Activated naive CD4-positive, alpha-beta T cell treated with anti-CD3 and anti-CD28 coated beads, Interleukin-2, amount 50 U/mL, for 72 hours (primary cell): ENCODE data around the gene TTYH1. TPM values are rescaled to one million over a fixed set of nuclear protein-coding genes. Genes with fewer than 3 reads are reported as not detected.

Experiments used
- ATAC-seq, 2 donors: fragments of 150-1000 bp; cut with Tn5 transposase; 2 replicates each; pipeline ENCODE4 v1.10.0; 2021; ENCODE audit warnings: mild to moderate bottlenecking in 2 of 2, moderate library complexity in 2 of 2
- DNase-seq, 2 donors: peaks; one replicate each; pipeline ENCODE4 v3.0.0; 2021 to 2022; ENCODE audit warnings: low spot score in 2 of 2
- H3K27ac Mint-ChIP-seq, 2 donors: one replicate each; pipeline ENCODE4 v1.8.0; 2022; ENCODE audit warnings: mild to moderate bottlenecking in 2 of 2, mixed read lengths in 2 of 2
- H3K36me3 Mint-ChIP-seq, 2 donors: one replicate each; pipeline ENCODE4 v1.8.0; 2022; ENCODE audit warnings: mixed read lengths in 2 of 2
- H3K9me3 Mint-ChIP-seq, 2 donors: one replicate each; pipeline ENCODE4 v1.8.0; 2022; ENCODE audit warnings: mixed read lengths in 2 of 2
- total RNA-seq, 2 donors: library from RNA; stranded (reverse); gene quantifications; one replicate each; pipeline ENCODE4 v1.2.3, GENCODE V29; 2022

TTYH1 gene
- total RNA-seq, 2 donors from 2014 or later: 0.37 TPM; not detected in 1

- no peaks in the 10 kb centered on the region for H3K9me3 Mint-ChIP-seq
- H3K36me3 Mint-ChIP-seq: no peaks in the 10 kb centered on the region
- DNase-seq (peak in 1 of 2 donors; percentile 16), ATAC-seq (peak; percentile 56 to 62)
- H3K27ac Mint-ChIP-seq: peak overlapping the region in 1 of 2 donors; percentile 8
Observed at GRCh38 chr19:54387991-54388801, 27.1 kb upstream of the TTYH1 start.

GRCh38 chr19:54388802-54389139, 26.5 kb upstream of the TTYH1 start:
- no peaks in the 10 kb centered on the region for H3K9me3 Mint-ChIP-seq
- peak overlapping the region in 1 of 2 donors; percentile 8 for H3K27ac Mint-ChIP-seq
- H3K36me3 Mint-ChIP-seq: no peaks in the 10 kb centered on the region
- DNase-seq (no peak), ATAC-seq (peak; percentile 72 to 76)

- ATAC-seq (no peak), DNase-seq (no peak)
Observed at GRCh38 chr19:54389553-54389952, 25.7 kb upstream of the TTYH1 start.

GRCh38 chr19:54390942-54391577, 24.2 kb upstream of the TTYH1 start:
- DNase-seq (peak in 1 of 2 donors; percentile 66), ATAC-seq (peak in 1 of 2 donors; percentile 43)
- H3K36me3 Mint-ChIP-seq: no peaks in the 10 kb centered on the region
- no peak overlapping the region for H3K27ac Mint-ChIP-seq
- H3K9me3 Mint-ChIP-seq: no peaks in the 10 kb centered on the region

More at GRCh38 chr19:54389553-54389952, 25.7 kb upstream of the TTYH1 start:
- Mint-ChIP-seq H3K27ac (no peak overlapping the region), H3K9me3 (no peaks in the 10 kb centered on the region), H3K36me3 (no peaks in the 10 kb centered on the region)

- DNase-seq (no peak), ATAC-seq (no peak)
- H3K27ac Mint-ChIP-seq: no peak overlapping the region
- no peaks in the 10 kb centered on the region for H3K9me3 Mint-ChIP-seq
- H3K36me3 Mint-ChIP-seq: no peaks in the 10 kb centered on the region
Observed at GRCh38 chr19:54391589-54392061, 23.6 kb upstream of the TTYH1 start.

GRCh38 chr19:54392105-54392504, 23.2 kb upstream of the TTYH1 start:
- H3K27ac Mint-ChIP-seq: no peak overlapping the region

GRCh38 chr19:54393381-54393780, 21.9 kb upstream of the TTYH1 start:
- no peak overlapping the region for H3K27ac Mint-ChIP-seq
- no peaks in the 10 kb centered on the region for H3K36me3 Mint-ChIP-seq
- no peaks in the 10 kb centered on the region for H3K9me3 Mint-ChIP-seq
- DNase-seq (no peak), ATAC-seq (no peak)

More at GRCh38 chr19:54392105-54392504, 23.2 kb upstream of the TTYH1 start:
- DNase-seq: no peak
- Mint-ChIP-seq H3K36me3 (no peaks in the 10 kb centered on the region), H3K9me3 (no peaks in the 10 kb centered on the region)
- ATAC-seq: no peak

GRCh38 chr19:54395685-54396084, 19.6 kb upstream of the TTYH1 start:
- Mint-ChIP-seq H3K36me3 (no peaks in the 10 kb centered on the region), H3K27ac (no peak overlapping the region), H3K9me3 (no peaks in the 10 kb centered on the region)
- ATAC-seq (no peak), DNase-seq (no peak)

GRCh38 chr19:54399189-54399588, 16.1 kb upstream of the TTYH1 start:
- DNase-seq: no peak
- no peak for ATAC-seq
- no peak overlapping the region for H3K27ac Mint-ChIP-seq
- no peaks in the 10 kb centered on the region for H3K36me3 Mint-ChIP-seq
- no peaks in the 10 kb centered on the region for H3K9me3 Mint-ChIP-seq

GRCh38 chr19:54400913-54401312, 14.4 kb upstream of the TTYH1 start:
- Mint-ChIP-seq H3K36me3 (no peaks in the 10 kb centered on the region), H3K27ac (no peak overlapping the region), H3K9me3 (no peaks in the 10 kb centered on the region)
- no peak for DNase-seq
- ATAC-seq: no peak

- Mint-ChIP-seq H3K36me3 (no peaks in the 10 kb centered on the region), H3K27ac (no peak overlapping the region), H3K9me3 (peaks cover 0 to under 1% of the 10 kb centered on the region in 2 donors)
- ATAC-seq (no peak), DNase-seq (no peak)
Observed at GRCh38 chr19:54403054-54403453, 12.2 kb upstream of the TTYH1 start.

GRCh38 chr19:54405628-54406027, 9.6 kb upstream of the TTYH1 start:
- Mint-ChIP-seq H3K27ac (no peak overlapping the region), H3K9me3 (peaks cover 0 to 4% of the 10 kb centered on the region in 2 donors), H3K36me3 (no peaks in the 10 kb centered on the region)
- ATAC-seq (no peak), DNase-seq (no peak)

GRCh38 chr19:54407780-54408179, 7.5 kb upstream of the TTYH1 start:
- DNase-seq (no peak), ATAC-seq (no peak)
- Mint-ChIP-seq H3K36me3 (no peaks in the 10 kb centered on the region), H3K9me3 (peaks cover 0 to 4% of the 10 kb centered on the region in 2 donors), H3K27ac (no peak overlapping the region)

GRCh38 chr19:54408456-54409026, 6.7 kb upstream of the TTYH1 start:
- Mint-ChIP-seq H3K27ac (peak overlapping the region in 1 of 2 donors; percentile 76), H3K36me3 (no peaks in the 10 kb centered on the region), H3K9me3 (peaks cover 0 to 4% of the 10 kb centered on the region in 2 donors)
- no peak for DNase-seq
- no peak for ATAC-seq

- no peak for ATAC-seq
- Mint-ChIP-seq H3K27ac (no peak overlapping the region), H3K9me3 (peaks cover 5 to 10% of the 10 kb centered on the region in 2 donors), H3K36me3 (peaks cover 0 to 6% of the 10 kb centered on the region in 2 donors)
- no peak for DNase-seq
Observed at GRCh38 chr19:54411033-54411432, 4.2 kb upstream of the TTYH1 start.

- Mint-ChIP-seq H3K27ac (no peak overlapping the region), H3K9me3 (peaks cover 5 to 10% of the 10 kb centered on the region in 2 donors), H3K36me3 (peaks cover 0 to 16% of the 10 kb centered on the region in 2 donors)
- ATAC-seq (no peak), DNase-seq (no peak)
Observed at GRCh38 chr19:54412877-54413276, 2.4 kb upstream of the TTYH1 start.

- ATAC-seq (no peak), DNase-seq (no peak)
- Mint-ChIP-seq H3K36me3 (peaks cover 0 to 17% of the 10 kb centered on the region in 2 donors), H3K27ac (no peak overlapping the region), H3K9me3 (peaks cover 5 to 6% of the 10 kb centered on the region in 2 donors)
Observed at GRCh38 chr19:54414156-54414555, 1.1 kb upstream of the TTYH1 start.
